ENCODE results near the gene ERC2. TPM values are rescaled to one million over a fixed set of nuclear protein-coding genes. Genes with fewer than 3 reads are reported as not detected.

Gene ERC2
- total RNA-seq, 1 donor from 2014 or later: 0.53 TPM

DNA sequence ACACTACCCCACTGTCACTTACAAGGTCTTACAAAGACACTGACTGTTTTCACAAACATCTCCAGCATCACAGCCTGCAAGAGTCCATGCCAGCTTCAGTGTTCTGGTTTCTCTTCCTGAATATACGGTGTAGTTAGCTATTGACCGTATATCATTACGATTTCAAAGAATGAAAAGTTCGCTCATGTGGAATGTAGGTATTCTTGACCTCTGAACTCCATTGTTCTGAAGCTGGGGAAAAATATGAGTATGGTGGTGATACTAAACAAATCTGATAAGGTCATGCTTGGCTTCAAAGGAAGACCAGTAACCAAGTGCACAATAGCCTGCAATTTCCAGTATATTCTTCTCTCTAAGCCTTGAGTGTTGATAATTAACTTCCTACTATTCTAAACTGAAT lies 665.5 kb downstream of the ERC2 start:
- DNase-seq (ENCODE audit: low read depth, low spot score): no peak

DNA sequence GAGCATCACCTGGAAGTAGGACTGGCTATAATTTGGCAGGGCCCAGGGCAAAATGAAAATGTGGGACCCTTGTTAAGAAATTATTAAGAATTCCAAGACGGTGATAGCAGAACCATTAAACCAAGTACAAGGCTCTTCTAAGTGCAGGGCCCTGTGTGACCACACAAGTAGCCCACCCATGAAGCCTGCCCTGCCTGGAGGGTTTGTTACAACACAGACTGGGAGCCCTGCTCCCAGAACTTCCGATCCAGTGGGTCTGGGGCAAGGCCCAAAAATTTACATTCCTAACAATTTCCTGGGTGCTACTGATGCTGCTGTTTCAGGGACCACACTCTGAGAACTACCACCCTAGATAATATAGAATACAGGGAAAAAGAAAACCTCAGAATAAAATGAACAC lies 666.6 kb downstream of the ERC2 start:
- DNase-seq (ENCODE audit: low read depth, low spot score): no peak

DNA sequence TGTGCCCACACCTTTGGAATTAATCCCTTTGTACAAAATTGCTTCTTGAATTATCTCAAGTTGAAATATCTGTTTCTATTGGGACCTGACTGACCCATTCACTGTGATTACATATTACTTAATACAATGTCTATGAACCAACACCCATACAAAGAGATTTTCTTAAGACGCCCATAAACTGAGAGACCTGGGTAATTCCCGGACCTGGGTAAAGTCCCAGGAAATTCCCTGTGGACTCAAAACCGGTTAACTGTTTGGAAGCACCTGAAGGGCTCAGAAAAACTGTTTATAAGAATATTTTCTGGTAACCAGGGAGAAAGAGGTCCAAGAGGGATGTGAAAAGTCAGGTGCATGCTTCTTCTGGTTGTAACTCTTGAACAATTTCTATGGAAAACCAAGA lies 667.2 kb downstream of the ERC2 start:
- DNase-seq (ENCODE audit: low read depth, low spot score): no peak

DNA sequence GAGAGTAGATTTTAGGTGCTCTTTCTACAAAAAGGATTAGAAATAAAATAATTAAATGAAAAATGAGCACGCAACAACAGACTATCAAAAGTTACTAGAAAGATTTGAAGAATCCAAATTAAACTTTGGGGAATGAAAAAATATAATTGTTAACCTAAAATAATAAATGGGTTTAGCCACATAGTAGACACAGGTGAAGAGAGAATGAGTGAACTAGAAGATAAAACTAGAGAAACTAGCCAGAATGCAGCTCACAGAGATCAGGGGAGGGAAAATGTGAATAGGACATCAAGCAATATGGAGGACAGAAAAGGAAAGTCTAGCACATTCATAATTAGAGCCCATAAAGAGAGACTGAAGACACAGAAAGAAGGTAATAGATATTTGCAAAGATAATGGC lies 670.5 kb downstream of the ERC2 start:
- no peak for DNase-seq (ENCODE audit: low read depth, low spot score)

DNA sequence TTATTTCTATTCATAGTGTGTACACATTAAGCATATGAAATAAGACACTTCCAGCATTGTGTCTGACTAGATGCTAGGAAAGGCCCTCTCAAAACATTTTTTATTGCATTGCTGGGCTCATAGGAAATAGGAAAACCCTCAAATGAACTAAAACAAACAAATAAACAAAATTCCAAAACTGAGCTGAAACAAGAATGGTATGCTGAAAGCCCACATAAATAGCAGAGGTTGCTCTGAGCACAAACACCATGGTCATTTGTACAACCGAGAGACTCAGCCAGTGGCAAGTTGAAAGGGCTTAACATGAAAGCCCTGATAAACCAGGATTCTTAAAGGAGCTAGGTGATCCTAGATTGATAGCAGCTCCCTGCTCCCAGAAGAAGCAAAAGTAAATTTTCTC lies 671.2 kb downstream of the ERC2 start:
- no peak for DNase-seq (ENCODE audit: low read depth, low spot score)

DNA sequence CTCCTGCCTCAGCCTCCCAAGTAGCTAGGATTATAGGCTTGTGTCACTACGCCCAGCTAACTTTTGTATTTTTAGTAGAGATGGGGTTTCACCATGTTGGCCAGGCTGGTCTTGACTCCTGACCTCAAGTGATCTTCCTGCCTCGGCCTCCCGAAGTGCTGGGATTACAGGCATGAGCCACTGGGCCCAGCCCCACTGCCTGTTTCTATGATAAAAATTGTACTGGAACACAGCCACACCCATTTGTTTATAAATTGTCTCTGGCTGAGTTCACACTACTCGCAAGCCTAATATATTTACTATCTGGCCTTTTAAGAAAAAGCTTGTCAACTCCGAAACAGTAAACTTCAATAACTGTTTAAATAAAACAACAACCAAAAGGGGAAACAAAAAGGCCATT lies 671.7 kb downstream of the ERC2 start:
- no peak for DNase-seq (ENCODE audit: low read depth, low spot score)

DNA sequence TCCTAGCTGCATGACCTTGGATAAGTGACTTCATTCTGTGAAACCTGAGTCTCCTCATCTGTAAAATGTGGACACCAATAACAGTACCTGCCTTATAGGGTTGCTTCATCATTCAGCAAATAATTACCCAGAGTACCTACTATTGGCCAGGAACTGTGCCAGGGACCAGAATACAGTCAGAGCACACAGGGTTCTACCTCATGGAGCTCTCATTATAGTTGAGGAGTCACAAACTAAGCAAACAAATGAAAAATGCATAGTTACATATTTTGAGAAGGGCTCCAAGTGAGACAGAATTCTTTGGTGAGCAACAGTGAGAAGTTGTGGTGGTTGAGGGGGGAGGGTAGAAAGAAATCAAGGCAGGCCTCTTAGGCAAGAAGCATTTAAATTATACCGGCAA lies 672.5 kb downstream of the ERC2 start:
- no peak for DNase-seq (ENCODE audit: low read depth, low spot score)

DNA sequence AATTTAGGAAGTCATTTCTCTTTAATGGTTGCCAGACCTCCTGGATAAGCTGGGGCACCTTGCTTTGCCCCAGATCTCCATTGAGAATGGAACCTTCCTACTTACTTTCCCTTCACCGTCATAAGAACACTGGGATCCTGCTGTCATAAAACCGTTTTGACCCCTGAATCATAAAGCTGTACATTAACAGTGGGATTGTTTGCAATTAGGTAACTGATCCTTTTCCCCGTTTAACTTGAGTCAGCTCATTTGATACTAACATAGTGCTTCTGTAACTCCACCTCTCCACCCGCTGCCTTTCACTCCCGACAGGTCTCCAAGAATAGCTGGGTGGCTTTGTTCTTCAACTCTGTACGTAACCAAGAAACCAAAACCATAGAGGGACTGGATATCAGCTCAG lies 673.0 kb downstream of the ERC2 start:
- DNase-seq (ENCODE audit: low read depth, low spot score): no peak

DNA sequence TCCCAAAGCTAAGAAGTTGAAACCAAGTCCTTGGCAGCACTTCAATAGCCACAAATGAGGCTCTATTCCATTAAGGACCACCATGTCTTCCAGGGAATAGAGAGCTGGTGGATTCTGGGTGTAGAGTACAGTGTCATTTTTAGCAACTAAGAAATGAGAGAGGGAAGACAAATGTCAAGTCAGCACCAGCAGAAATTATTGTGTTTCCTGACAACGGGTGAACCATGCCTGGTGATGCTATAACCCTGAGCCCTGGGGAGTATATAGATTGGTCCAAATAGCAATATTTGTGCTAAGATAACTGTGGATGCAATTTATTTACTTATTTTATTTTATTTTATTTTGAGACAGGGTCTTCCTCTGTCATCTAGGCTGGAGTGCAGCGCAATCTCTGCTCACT lies 675.5 kb downstream of the ERC2 start:
- DNase-seq (ENCODE audit: low read depth, low spot score): no peak

DNA sequence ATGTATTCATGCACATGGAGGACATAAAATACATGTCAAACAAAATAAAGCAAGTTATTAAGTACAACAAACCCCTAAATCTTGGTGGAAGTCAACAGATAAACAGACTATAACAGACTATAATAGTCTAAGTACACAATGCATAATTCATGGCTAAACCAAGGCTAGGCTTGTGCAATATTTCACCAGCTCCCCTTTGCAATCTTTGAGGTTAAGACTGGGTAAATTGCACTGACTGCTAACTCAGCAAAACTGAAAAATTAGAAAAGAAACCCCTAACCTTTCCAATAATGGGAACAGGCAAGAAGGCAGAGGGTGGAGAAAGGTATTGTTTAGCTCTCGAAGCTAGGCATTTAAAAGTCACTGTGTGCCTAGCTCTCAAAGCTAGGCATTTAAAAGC lies 676.3 kb downstream of the ERC2 start:
- no peak for DNase-seq (ENCODE audit: low read depth, low spot score)

DNA sequence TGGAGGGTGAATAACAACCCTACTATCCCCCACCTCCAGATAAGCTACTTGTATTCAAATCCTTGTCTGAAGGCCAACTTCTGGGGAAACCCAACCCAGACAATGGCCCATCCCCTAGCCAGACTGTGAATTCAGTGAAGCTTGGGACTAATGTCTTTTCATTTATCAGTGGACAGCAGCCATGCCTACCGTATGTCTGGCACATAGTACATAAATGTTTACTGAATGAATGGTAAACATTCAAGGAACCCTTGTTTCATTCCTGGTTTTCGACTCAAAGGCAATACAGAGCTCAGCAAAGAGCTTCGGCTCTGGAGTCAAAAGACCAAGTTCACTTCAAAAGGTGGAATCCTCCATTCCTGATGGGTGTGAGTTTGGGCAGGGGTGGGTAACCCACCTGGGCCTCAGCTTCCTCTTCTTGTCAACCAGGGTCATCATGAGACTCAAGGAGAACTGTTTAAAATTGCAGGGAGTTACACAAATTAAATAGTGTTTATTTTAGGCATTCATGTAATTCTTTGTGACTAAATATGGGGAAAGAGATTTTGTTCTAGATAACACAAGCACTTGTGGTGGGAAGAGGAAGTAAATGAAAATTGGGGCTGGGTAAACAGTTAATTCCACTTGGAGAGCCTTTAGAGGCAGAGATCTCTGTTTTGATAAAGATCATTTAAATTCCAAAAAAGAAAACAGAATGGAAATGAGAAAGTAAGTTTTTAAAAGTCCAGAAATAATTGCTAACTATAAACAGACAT lies 677.5 kb downstream of the ERC2 start:
- DNase-seq (ENCODE audit: low read depth, low spot score): no peak

DNA sequence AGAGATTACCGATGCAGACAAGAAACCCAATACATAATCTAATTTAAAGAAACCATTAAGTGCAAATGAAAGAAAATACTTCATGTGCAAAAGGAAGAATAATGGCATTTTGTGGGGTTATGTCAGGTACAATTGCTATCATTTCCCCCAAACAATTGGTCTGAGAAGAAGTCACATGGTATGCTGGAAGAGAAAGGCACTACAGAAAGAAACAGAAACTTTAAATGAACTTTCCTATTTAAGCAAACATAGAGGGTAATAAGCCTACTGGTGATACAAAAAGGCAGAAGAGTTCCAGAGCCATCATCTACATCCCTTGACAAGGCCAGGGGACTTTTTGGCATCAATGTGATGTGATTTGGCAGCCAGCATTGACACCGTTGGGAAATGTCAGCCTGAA lies 678.8 kb downstream of the ERC2 start:
- no peak for DNase-seq (ENCODE audit: low read depth, low spot score)

DNA sequence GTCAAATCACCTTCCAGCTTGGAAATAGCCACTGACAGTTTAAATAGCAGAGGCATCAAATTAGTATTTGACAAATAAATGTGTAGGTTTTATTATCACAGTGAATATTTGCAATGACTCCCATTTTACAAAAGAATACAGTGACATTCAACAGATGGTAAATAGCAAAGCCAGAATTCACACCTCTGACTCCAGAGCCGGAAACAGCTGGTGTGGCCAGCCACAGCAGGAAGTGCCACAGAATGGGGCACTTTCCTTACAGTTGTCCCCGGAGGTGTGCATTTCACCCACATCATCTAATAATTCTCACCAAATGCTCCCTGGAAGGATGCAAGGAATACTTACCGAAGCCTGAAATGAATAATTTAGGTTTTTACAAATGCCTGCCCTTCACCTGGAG lies 685.5 kb downstream of the ERC2 start:
- no peak for DNase-seq (ENCODE audit: low read depth, low spot score)

DNA sequence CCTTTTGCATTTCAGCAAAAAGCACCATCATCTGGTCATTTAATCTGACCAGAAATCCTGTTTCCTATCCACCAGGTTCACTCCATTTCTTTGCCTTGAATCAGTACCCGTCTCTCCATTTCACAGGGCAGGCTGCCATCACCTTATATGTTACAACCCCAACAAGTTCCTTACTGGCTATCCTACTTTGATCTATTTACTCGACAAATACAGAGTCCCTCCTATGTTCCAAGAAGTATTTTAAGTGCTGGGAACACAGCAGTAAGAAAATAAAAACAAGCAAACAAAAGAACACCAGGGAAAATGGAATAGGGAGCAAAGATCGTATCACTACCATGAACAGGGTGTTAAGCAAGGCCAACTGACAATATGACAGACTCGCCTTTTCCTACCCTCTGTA lies 685.9 kb downstream of the ERC2 start:
- no peak for DNase-seq (ENCODE audit: low read depth, low spot score)

DNA sequence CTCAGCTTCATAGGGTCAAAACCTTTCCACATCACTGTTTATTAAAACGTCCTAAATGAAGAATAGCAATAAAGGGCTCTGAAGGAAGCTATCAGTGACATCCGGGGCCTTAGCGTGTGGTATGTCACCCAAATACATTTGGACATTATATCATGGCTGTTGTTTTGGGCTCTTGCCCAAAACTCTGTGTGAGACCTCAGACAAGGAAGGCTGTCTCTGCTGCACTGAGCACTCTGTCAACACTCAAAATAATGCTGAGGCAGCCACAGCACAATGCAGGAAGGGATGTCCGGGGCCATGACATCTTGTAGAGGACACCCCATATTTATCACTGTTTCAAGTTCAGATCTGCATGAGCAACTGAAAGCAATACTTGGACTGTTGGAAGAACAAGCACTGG lies 687.4 kb downstream of the ERC2 start:
- no peak for DNase-seq (ENCODE audit: low read depth, low spot score)

DNA sequence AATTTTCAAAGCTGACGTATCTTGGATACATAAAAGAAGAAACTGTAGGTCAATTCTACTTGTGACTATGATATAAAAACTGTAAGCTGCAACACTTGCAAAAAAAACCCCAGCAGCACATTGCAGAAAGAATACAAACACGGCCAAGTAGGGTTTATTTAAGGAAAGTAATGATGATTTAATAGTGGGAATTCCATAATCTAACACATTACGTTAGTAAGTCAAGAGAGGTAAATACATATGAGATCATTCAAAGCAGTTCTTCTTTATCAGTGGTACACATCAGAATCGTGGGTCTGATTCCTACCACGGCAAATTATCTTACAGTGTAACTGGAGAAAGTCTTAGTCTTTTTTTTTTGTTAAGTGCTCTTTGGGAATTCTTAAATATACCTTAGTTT lies 688.7 kb downstream of the ERC2 start:
- DNase-seq (ENCODE audit: low read depth, low spot score): no peak

DNA sequence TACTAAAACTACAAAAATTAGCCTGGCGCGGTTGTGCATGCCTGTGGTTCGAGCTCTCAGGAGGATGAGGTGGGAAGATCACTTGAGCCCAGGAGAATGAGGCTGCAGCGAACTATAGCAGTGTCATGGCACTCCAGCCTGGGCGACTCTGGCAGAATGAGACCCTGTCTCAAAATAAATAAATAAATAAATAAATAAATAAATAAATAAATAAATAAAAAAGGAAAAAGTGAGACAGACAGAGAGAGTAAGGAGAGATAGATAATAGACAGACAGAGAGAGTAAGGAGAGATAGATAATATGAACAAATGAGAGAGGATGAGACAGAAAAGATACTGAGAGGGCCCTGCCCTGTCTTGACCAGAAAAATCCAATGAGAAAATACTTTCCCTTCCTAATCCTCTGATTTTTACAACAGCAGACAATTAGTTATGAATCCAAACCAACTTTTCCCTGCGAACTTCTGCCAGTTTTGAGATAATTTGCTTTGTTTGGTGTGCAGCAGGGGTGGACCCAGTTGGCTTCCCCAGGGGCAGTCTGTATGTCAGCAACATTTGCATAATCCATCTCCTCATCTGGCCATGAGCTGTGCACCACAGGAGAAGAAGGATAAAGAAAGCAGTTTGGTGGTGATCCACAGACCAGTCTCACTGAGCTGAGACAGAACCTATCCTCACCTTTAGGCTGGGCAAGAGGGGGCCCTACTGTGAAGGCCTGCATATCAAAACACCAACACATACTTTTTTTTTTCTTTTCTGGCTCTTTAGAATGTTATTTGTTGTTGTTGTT lies 692.7 kb downstream of the ERC2 start:
- DNase-seq (ENCODE audit: low read depth, low spot score): no peak

DNA sequence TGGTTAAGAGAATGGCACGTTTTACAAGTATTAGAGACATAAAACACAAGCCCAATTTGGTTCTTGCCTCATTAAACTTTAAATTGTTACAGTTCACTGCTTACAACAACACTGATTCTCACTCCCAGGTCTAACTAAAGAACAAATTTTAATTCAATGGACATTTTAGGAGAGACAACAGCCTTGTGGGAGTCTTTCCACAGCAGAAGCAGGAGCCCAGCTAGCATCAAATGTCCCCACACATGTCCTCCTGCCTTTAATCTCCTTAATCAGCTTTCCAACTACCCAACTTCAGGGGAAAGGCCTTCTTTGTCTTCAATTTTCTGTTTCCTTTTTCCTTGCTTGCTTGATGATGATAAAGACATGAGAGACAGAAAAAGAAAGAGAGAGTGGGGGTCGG lies 693.4 kb downstream of the ERC2 start:
- DNase-seq (ENCODE audit: low read depth, low spot score): no peak

DNA sequence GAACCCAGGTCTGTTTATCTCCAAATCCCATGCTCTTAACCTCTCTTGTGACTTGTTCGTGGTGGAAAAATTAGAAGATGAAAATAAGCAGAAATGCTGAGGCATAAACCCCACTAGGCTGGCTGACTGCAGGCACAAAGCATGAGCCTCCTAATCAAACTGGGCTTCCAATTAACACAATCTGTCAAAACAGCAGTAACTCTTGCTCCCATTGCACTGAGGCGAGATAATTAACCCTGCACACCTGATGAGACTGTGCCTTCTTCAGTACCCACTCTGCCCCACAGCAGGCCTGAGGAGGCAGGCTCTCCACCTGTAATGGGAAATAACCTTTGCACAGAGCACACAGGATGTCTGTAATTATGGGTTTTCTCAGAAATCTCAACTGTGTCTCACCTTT lies 696.8 kb downstream of the ERC2 start:
- DNase-seq (ENCODE audit: low read depth, low spot score): no peak

DNA sequence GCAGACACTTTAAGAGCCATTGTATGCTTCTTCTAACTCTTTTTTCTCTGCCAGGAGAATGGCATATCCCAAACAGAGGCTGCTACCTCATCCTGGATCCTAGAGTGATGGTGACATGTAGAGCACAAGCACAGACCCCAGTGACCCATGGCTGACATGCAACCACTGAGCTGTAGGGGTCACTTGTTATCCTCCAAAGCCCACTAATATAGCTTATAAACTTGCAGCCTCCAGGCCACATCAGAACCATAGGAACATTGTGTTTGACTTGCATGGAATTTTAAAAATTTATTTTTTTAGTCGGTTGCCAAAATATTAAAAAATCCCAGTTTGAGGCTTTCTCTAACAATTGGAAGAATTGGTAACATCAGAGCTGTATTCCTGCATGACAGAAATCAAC lies 698.2 kb downstream of the ERC2 start:
- no peak for DNase-seq (ENCODE audit: low read depth, low spot score)

DNA sequence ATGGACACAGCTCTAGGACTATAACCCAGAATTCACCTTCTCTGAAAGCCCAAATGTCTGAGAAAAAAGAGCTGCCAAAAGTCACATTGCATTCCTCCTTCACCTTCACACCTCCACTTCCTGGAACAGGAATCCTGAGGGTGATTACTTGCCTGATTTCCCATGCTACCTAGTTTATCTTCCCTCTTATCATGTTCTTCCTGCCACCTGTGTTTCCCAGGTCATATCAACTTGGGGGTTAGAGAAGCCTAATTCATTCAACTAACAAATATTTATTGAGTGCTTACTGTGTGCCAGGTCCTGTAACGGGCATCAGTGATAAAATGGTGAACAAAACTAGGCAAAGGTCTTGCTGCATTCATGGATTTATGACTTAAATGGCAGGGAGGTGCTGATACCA lies 701.5 kb downstream of the ERC2 start:
- DNase-seq (ENCODE audit: low read depth, low spot score): no peak

DNA sequence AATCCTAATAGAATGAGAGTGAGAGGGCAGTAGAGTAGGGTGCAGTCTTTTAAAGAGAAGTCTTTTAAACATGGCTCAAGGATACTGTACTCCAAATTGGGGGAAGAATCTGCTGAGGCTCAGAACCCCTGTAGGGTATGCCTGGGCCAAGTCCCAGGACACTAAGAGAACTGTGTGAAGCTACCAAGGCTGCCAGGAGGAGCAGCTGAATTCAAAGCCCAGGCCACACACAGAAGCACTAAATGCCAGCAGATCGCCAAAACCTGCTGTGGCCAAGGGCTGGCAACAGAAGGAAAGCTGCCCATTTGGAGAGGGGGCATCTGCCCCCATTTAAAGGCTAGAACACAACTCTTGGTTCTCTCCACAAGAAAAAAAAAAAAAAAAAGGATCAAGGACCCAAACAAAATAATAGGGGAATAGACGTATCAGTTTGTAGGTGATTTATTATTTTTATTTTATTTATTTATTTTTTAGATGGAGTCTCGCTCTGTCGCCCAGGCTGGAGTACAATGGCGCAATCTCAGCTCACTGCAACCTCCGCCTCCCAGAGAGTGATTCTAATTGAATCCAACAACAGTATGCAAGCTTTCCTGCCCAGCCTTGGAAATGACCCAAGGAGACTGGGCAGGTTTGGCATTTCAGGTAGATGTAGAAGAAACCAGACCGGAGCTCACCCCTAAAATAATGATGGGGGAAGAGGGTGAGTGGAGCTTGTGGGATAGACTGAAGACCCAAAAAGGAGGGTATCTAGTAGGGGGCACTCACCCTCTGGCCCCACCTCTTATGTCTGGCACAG lies 702.2 kb downstream of the ERC2 start:
- DNase-seq (ENCODE audit: low read depth, low spot score): no peak
